Small intestine (tissue), 16 donors: ENCODE measurements around the gene UBE2G1. TPM values are rescaled to one million over a fixed set of nuclear protein-coding genes. Genes with fewer than 3 reads are reported as not detected.

Experiments
- DNase-seq, 2 donors: peaks; one replicate each; pipeline versions ENCODE4 v3.0.0 to v3.0.0-alpha.2; 2013
- FAIRE-seq: peaks from 2 replicates; lab custom pipeline; 2012; peaks lifted over from hg19 to GRCh38; lab: Jason Lieb, UNC
- H3K27ac ChIP-seq, 3 donors: one replicate each; pipeline ENCODE4 v1.5.1; 2013; ENCODE audit warnings: low read length in 2 of 3, mild to moderate bottlenecking in 2 of 3, control low read depth in 1 of 3, inconsistent platforms in 1 of 3, low read depth in 1 of 3, moderate library complexity in 1 of 3
- H3K27me3 ChIP-seq, 3 donors: one replicate each; pipeline ENCODE4 v1.6.1; 2013; ENCODE audit warnings: low read length in 3 of 3, inconsistent platforms in 1 of 3; ENCODE audit not compliant: control insufficient read depth in 3 of 3, insufficient read depth in 3 of 3
- H3K36me3 ChIP-seq, 3 donors: one replicate each; pipeline ENCODE4 v1.6.1; 2013; ENCODE audit warnings: low read length in 3 of 3, inconsistent platforms in 1 of 3, low read depth in 1 of 3, mild to moderate bottlenecking in 1 of 3, moderate library complexity in 1 of 3; ENCODE audit not compliant: control insufficient read depth in 3 of 3, insufficient read depth in 2 of 3
- H3K4me1 ChIP-seq, 3 donors: one replicate each; pipeline ENCODE4 v1.6.1; 2013; ENCODE audit warnings: low read length in 2 of 3, inconsistent platforms in 1 of 3, low read depth in 1 of 3, mild to moderate bottlenecking in 1 of 3, moderate library complexity in 1 of 3; ENCODE audit not compliant: control insufficient read depth in 3 of 3, insufficient read depth in 2 of 3
- H3K4me3 ChIP-seq, 3 donors: one replicate each; pipeline ENCODE4 v1.5.1; 2013; ENCODE audit warnings: low read length in 3 of 3, control low read depth in 1 of 3, inconsistent platforms in 1 of 3, low read depth in 1 of 3, mild to moderate bottlenecking in 1 of 3, moderate library complexity in 1 of 3
- H3K9me3 ChIP-seq, 2 donors: one replicate each; pipeline ENCODE4 v1.6.1; 2013; ENCODE audit warnings: low read depth in 1 of 2, low read length in 1 of 2; ENCODE audit not compliant: control insufficient read depth in 2 of 2, insufficient read depth in 1 of 2
- WGBS, 3 donors: extraction: QIAGEN DNeasy Blood & Tissue Kit; methylation state at CpG; one replicate each; pipeline ENCODE4 v1.1.7; 2013; 5-methylcytosine and 5-hydroxymethylcytosine counted together
- long read RNA-seq, 10 donors: transcript quantifications; one replicate each; lab custom pipeline, GENCODE V29; 2026
- polyA plus RNA-seq, 4 donors: library from polyadenylated mRNA; stranded (reverse) in 3 of 4; unstranded in 1 of 4; fragments of 200-250 nt in 3 of 4; fragments of 120-200 nt in 1 of 4; gene quantifications; one replicate each; pipeline versions ENCODE4 v1.2.1 to v1.2.3, GENCODE V29; 2013
- donor health status: healthy with polysubstance abuse.
- donor health status: control.
- donor health status: control.
- donor health status: Bipolar disorder and iron deficiency.
- donor health status: healthy.

The UBE2G1 gene
- polyA plus RNA-seq: 10 to 100 TPM; 15.7 to 45.0 (median 31.4) TPM
- long read RNA-seq, donor 1: 0 reads
- long read RNA-seq, donor 2, transcript UBE2G1-201 (6 exons, 3,974 nt): major isoform, 8 of 8 reads
- long read RNA-seq, donor 2, partial matches to known transcripts: 0 of 8 reads
- long read RNA-seq, donor 2, other reads (novel, unspliced or antisense): 0 of 8 reads
- long read RNA-seq, donor 3, partial matches to known transcripts: 0 of 5 reads
- long read RNA-seq, donor 3, other reads (novel, unspliced or antisense): 0 of 5 reads
- long read RNA-seq, donor 4, partial matches to known transcripts: 0 of 1 reads
- long read RNA-seq, donor 4, other reads (novel, unspliced or antisense): 0 of 1 reads
- long read RNA-seq, donor 5, partial matches to known transcripts: 0 of 3 reads
- long read RNA-seq, donor 5, other reads (novel, unspliced or antisense): 0 of 3 reads
- long read RNA-seq, donor 6, transcript UBE2G1-201 (6 exons, 3,974 nt): major isoform, 8 of 8 reads
- long read RNA-seq, donor 6, partial matches to known transcripts: 0 of 8 reads
- long read RNA-seq, donor 6, other reads (novel, unspliced or antisense): 0 of 8 reads
- long read RNA-seq, donor 7, transcript UBE2G1-201 (6 exons, 3,974 nt): major isoform, 22 of 26 reads
- long read RNA-seq, donor 7, partial matches to known transcripts: 0 of 26 reads
- long read RNA-seq, donor 7, other reads (novel, unspliced or antisense): 0 of 26 reads
- long read RNA-seq, donor 8, partial matches to known transcripts: 0 of 4 reads
- long read RNA-seq, donor 8, other reads (novel, unspliced or antisense): 0 of 4 reads
- long read RNA-seq, donor 9, partial matches to known transcripts: 0 of 2 reads
- long read RNA-seq, donor 9, other reads (novel, unspliced or antisense): 0 of 2 reads
- long read RNA-seq, donor 10, transcript UBE2G1-201 (6 exons, 3,974 nt): major isoform, 8 of 9 reads
- long read RNA-seq, donor 10, partial matches to known transcripts: 0 of 9 reads
- long read RNA-seq, donor 10, other reads (novel, unspliced or antisense): 0 of 9 reads

- Histone ChIP-seq H3K9me3 (no peaks in the 10 kb centered on the region), H3K27ac (peak within 1 kb of the TSS; percentile 81 to 96 (median 96)), H3K4me1 (peaks cover 0 to 3% (median 3%) of the 10 kb centered on the region in 3 donors), H3K36me3 (peaks cover 0 to 8% (median 0%) of the 10 kb centered on the region in 3 donors), H3K27me3 (no peaks in the 10 kb centered on the region), H3K4me3 (peak within 1 kb of the TSS; percentile 54 to 100 (median 84))
- WGBS, 3 donors: 0 to 1% (median 0%) methylated on average over 35 to 77 of the region's 77 CpGs
- DNase-seq (peak; percentile 98 to 99), FAIRE-seq (no peak)
Measured at GRCh38 chr17:4366327-4367063, at the start of gene UBE2G1. Gene UBE2G1 (minus strand): TSS chr17:4366675. CDS start chr17:4366316, 359 bp downstream.

GRCh38 chr17:4412933-4413831 lies 46.7 kb upstream of the UBE2G1 start:
- DNase-seq (peak; percentile 82 to 91), FAIRE-seq (no peak)
- no peak overlapping the region for H3K27ac ChIP-seq
- H3K27me3 ChIP-seq: no peaks in the 10 kb centered on the region
- WGBS, 3 donors: 35 to 38% (median 36%) methylated on average over 26 to 27 of the region's 27 CpGs
- no peaks in the 10 kb centered on the region for H3K4me1 ChIP-seq
- no peaks in the 10 kb centered on the region for H3K36me3 ChIP-seq
- no peak overlapping the region for H3K4me3 ChIP-seq
- H3K9me3 ChIP-seq: no peaks in the 10 kb centered on the region

- H3K36me3 ChIP-seq: no peaks in the 10 kb centered on the region
- DNase-seq (no peak), FAIRE-seq (no peak)
- no peak overlapping the region for H3K4me3 ChIP-seq
- H3K4me1 ChIP-seq: no peaks in the 10 kb centered on the region
- H3K9me3 ChIP-seq: no peaks in the 10 kb centered on the region
- WGBS, 3 donors: 75 to 79% (median 76%) methylated on average over 3 of the region's 3 CpGs
- H3K27me3 ChIP-seq: no peaks in the 10 kb centered on the region
- no peak overlapping the region for H3K27ac ChIP-seq
Measured at GRCh38 chr17:4411201-4411600, 44.7 kb upstream of the UBE2G1 start.

- Histone ChIP-seq H3K27ac (no peak overlapping the region), H3K36me3 (no peaks in the 10 kb centered on the region), H3K27me3 (no peaks in the 10 kb centered on the region), H3K4me1 (peaks cover 0 to 4% (median 0%) of the 10 kb centered on the region in 3 donors), H3K9me3 (no peaks in the 10 kb centered on the region), H3K4me3 (no peak overlapping the region)
- no peak for DNase-seq
- no peak for FAIRE-seq
- 80 to 93% (median 90%) methylated on average over 6 of the region's 6 CpGs for whole genome bisulfite sequencing, 3 donors
Measured at GRCh38 chr17:4409659-4410058, 43.2 kb upstream of the UBE2G1 start.

GRCh38 chr17:4407851-4408250 lies 41.4 kb upstream of the UBE2G1 start:
- H3K27ac ChIP-seq: no peak overlapping the region
- no peak for FAIRE-seq
- peaks cover 0 to 4% (median 0%) of the 10 kb centered on the region in 3 donors for H3K4me1 ChIP-seq
- no peaks in the 10 kb centered on the region for H3K27me3 ChIP-seq
- H3K4me3 ChIP-seq: no peak overlapping the region
- no peaks in the 10 kb centered on the region for H3K9me3 ChIP-seq
- DNase-seq: peak in 1 of 2 donors; percentile 54
- H3K36me3 ChIP-seq: no peaks in the 10 kb centered on the region
- 63 to 84% (median 76%) methylated on average over 8 of the region's 8 CpGs for WGBS, 3 donors

- no peaks in the 10 kb centered on the region for H3K9me3 ChIP-seq
- H3K4me1 ChIP-seq: peaks cover 0 to 4% (median 0%) of the 10 kb centered on the region in 3 donors
- H3K27me3 ChIP-seq: no peaks in the 10 kb centered on the region
- 86 to 92% (median 88%) methylated on average over 7 of the region's 7 CpGs for WGBS, 3 donors
- DNase-seq (no peak), FAIRE-seq (no peak)
- no peak overlapping the region for H3K27ac ChIP-seq
- H3K36me3 ChIP-seq: no peaks in the 10 kb centered on the region
- H3K4me3 ChIP-seq: no peak overlapping the region
Measured at GRCh38 chr17:4407216-4407615, 40.7 kb upstream of the UBE2G1 start.

- 89 to 94% (median 94%) methylated on average over 10 of the region's 10 CpGs for WGBS, 3 donors
- Histone ChIP-seq H3K4me1 (peaks cover 0 to 4% (median 0%) of the 10 kb centered on the region in 3 donors), H3K27me3 (no peaks in the 10 kb centered on the region), H3K27ac (no peak overlapping the region), H3K9me3 (no peaks in the 10 kb centered on the region), H3K4me3 (no peak overlapping the region), H3K36me3 (no peaks in the 10 kb centered on the region)
- FAIRE-seq: no peak
- no peak for DNase-seq
Measured at GRCh38 chr17:4406386-4406785, 39.9 kb upstream of the UBE2G1 start.
